ENCODE measurements around the gene DEPDC1.

DNA sequence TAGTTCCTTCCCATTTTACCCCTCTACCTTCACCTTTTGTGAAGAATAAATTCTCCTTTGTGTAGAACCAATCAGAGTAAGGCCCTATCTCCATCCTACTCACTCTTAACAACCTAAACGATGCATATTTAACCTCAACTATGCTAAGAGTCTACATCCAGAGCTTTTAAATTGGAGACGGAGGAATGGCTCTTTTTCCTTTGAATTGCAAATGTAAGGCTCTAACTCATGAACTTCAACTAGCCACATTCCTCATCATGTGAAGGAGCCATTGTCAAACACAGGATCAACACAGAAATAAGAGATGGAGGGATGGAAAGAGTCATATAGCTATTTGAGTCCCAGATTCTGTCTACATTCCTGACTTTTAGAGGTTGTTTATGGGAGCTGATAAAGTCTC is 18.2 kb downstream of the DEPDC1 start:
- TF ChIP-seq POLR2A (IDR thresholded peaks at IDR 0.05; ENCODE audit: low read depth, low read length) = no peak
- TF ChIP-seq POLR2AphosphoS5 (IDR thresholded peaks at IDR 0.05; ENCODE audit: low read depth, low read length) = no peak
- no peak for TF ChIP-seq TAF1 (IDR thresholded peaks at IDR 0.05; ENCODE audit: low read depth, low read length)
- TF ChIP-seq SPI1 (IDR thresholded peaks at IDR 0.05; ENCODE audit: low read depth, low read length) = no peak
- TF ChIP-seq POU2F2 (IDR thresholded peaks at IDR 0.05; ENCODE audit: low read depth, low read length) = no peak

Data from GM12891 (cell line).